ENCODE results near the gene ZFYVE21. TPM values are rescaled to one million over a fixed set of nuclear protein-coding genes. Genes with fewer than 3 reads are reported as not detected.

The ZFYVE21 gene
- total RNA-seq, 1 experiment from 2014 or later = 59.7 TPM

GRCh38 chr14:103702497-103703432 is 12.8 kb upstream of the ZFYVE21 start:
- ATAC-seq (no peak), DNase-seq (ENCODE audit: low spot score) (no peak)
- Mint-ChIP-seq H3K27me3 (ENCODE audit: low read depth) (no peaks in the 10 kb centered on the region; the same call in 1 of the 2 replicates), H3K4me3 (no peak overlapping the region), H3K36me3 (peaks cover 23% of the 10 kb centered on the region), H3K4me1 (peaks cover 3% of the 10 kb centered on the region), H3K9me3 (no peaks in the 10 kb centered on the region), H3K27ac (peak overlapping the region; percentile 41; the same call in 1 of the 2 replicates)
- no peak for TF ChIP-seq TCF7 (CRISPR knock-in tag; IDR thresholded peaks at IDR 0.05; ENCODE audit: low read depth)
- TF ChIP-seq ETV6 (CRISPR knock-in tag; IDR thresholded peaks at IDR 0.05) = no peak
- no peak for TF ChIP-seq SOX15 (CRISPR knock-in tag; IDR thresholded peaks at IDR 0.05)
- TF ChIP-seq SP1 (CRISPR knock-in tag; conservative IDR thresholded peaks at IDR 0.05) = no peak
- no peak; the same call in 1 of the 2 replicates for TF ChIP-seq ESRRA (CRISPR knock-in tag; IDR thresholded peaks at IDR 0.05; ENCODE audit: borderline replicate concordance)
- TF ChIP-seq ZNF423 (CRISPR knock-in tag; IDR thresholded peaks at IDR 0.05) = no peak
- TF ChIP-seq MXD4 (CRISPR knock-in tag; IDR thresholded peaks at IDR 0.05; ENCODE audit: borderline replicate concordance) = no peak
- TF ChIP-seq ATF1 (CRISPR knock-in tag; IDR thresholded peaks at IDR 0.05) = no peak
- TF ChIP-seq, protein P1, sequence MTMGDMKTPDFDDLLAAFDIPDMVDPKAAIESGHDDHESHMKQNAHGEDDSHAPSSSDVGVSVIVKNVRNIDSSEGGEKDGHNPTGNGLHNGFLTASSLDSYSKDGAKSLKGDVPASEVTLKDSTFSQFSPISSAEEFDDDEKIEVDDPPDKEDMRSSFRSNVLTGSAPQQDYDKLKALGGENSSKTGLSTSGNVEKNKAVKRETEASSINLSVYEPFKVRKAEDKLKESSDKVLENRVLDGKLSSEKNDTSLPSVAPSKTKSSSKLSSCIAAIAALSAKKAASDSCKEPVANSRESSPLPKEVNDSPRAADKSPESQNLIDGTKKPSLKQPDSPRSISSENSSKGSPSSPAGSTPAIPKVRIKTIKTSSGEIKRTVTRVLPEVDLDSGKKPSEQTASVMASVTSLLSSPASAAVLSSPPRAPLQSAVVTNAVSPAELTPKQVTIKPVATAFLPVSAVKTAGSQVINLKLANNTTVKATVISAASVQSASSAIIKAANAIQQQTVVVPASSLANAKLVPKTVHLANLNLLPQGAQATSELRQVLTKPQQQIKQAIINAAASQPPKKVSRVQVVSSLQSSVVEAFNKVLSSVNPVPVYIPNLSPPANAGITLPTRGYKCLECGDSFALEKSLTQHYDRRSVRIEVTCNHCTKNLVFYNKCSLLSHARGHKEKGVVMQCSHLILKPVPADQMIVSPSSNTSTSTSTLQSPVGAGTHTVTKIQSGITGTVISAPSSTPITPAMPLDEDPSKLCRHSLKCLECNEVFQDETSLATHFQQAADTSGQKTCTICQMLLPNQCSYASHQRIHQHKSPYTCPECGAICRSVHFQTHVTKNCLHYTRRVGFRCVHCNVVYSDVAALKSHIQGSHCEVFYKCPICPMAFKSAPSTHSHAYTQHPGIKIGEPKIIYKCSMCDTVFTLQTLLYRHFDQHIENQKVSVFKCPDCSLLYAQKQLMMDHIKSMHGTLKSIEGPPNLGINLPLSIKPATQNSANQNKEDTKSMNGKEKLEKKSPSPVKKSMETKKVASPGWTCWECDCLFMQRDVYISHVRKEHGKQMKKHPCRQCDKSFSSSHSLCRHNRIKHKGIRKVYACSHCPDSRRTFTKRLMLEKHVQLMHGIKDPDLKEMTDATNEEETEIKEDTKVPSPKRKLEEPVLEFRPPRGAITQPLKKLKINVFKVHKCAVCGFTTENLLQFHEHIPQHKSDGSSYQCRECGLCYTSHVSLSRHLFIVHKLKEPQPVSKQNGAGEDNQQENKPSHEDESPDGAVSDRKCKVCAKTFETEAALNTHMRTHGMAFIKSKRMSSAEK (CRISPR knock-in tag; IDR thresholded peaks at IDR 0.05; ENCODE audit: borderline replicate concordance) = no peak
- no peak for TF ChIP-seq ZBTB21 (CRISPR knock-in tag; IDR thresholded peaks at IDR 0.05; ENCODE audit: borderline replicate concordance)
- no peak for TF ChIP-seq GRHL2 (CRISPR knock-in tag; IDR thresholded peaks at IDR 0.05; ENCODE audit: insufficient replicate concordance, severe bottlenecking)
- TF ChIP-seq, protein P2, sequence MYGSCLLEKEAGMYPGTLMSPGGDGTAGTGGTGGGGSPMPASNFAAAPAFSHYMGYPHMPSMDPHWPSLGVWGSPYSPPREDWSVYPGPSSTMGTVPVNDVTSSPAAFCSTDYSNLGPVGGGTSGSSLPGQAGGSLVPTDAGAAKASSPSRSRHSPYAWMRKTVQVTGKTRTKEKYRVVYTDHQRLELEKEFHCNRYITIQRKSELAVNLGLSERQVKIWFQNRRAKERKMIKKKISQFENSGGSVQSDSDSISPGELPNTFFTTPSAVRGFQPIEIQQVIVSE (CRISPR knock-in tag; IDR thresholded peaks at IDR 0.05; ENCODE audit: borderline replicate concordance) = no peak
- no peak for TF ChIP-seq NR1H2 (CRISPR knock-in tag; IDR thresholded peaks at IDR 0.05)
- ChIA-PET POLR2A (no interaction called here), CTCF (interaction anchor here (0.6 to 1.8 kb wide), 2 partner anchors 8 to 1005 kb away, joined by 3 to 4 read pairs; no protein-coding TSS in a partner anchor)

DNA sequence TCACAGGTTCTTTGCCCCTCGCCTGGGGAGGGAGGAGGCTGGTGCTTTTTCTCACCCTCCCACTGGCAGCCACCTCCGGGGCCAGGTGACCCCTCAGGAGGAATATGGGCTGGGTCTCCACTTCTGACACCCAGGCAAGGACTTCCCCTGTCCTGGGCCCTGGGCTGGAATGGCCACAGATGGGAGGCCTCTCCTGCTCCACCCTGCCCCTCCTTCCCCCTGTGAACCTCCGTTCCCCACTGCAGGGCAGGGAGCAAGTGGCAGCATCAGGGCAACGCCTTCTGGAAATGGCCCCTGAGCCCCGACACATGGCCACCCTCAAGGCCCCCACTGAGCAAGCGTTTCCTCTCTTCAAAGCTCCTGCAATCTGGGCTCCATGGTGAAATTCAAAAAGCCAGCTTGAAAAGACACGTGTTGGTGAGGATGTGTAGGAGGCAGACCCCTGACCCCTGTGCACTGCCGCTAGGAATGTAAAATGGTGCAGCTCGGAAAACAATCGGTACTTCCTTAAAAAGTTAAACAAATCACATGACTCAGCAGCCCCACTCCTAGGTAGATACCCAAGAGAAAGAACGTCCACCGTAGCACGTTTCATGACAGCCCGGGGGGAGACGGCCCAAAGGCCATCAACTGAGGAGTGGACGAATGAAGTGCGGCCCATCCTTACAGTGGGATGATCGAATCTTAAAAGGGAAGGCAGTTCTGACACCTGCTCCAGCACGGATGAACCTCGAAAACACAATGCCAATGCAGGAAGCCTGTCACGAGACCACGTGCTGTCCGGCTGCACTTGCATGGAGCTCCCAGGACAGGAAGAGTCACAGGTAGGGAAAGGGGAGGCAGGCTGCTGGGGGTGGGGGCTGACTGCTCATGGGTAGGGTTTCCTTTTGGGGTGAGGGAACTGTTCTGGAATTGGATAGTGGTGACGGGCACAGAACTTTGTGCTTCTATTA is 11.9 kb upstream of the ZFYVE21 start:
- Mint-ChIP-seq H3K27ac (peak overlapping the region; percentile 82; the same call in 1 of the 2 replicates), H3K27me3 (ENCODE audit: low read depth) (no peaks in the 10 kb centered on the region; the same call in 1 of the 2 replicates), H3K4me3 (no peak overlapping the region), H3K9me3 (no peaks in the 10 kb centered on the region), H3K36me3 (peaks cover 31% of the 10 kb centered on the region), H3K4me1 (peaks cover 3% of the 10 kb centered on the region)
- no peak for DNase-seq (ENCODE audit: low spot score)
- ChIA-PET CTCF (interaction anchor here (0.6 to 1.8 kb wide), 2 partner anchors 9 to 1004 kb away, joined by 3 to 4 read pairs; no protein-coding TSS in a partner anchor), POLR2A (no interaction called here)
- ATAC-seq = no peak
- TF ChIP-seq, protein P3, sequence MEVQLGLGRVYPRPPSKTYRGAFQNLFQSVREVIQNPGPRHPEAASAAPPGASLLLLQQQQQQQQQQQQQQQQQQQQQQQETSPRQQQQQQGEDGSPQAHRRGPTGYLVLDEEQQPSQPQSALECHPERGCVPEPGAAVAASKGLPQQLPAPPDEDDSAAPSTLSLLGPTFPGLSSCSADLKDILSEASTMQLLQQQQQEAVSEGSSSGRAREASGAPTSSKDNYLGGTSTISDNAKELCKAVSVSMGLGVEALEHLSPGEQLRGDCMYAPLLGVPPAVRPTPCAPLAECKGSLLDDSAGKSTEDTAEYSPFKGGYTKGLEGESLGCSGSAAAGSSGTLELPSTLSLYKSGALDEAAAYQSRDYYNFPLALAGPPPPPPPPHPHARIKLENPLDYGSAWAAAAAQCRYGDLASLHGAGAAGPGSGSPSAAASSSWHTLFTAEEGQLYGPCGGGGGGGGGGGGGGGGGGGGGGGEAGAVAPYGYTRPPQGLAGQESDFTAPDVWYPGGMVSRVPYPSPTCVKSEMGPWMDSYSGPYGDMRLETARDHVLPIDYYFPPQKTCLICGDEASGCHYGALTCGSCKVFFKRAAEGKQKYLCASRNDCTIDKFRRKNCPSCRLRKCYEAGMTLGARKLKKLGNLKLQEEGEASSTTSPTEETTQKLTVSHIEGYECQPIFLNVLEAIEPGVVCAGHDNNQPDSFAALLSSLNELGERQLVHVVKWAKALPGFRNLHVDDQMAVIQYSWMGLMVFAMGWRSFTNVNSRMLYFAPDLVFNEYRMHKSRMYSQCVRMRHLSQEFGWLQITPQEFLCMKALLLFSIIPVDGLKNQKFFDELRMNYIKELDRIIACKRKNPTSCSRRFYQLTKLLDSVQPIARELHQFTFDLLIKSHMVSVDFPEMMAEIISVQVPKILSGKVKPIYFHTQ (CRISPR knock-in tag; IDR thresholded peaks at IDR 0.05) = no peak
- no peak for TF ChIP-seq ZNF396 (CRISPR knock-in tag; IDR thresholded peaks at IDR 0.05; ENCODE audit: borderline replicate concordance)
- TF ChIP-seq, protein P4, sequence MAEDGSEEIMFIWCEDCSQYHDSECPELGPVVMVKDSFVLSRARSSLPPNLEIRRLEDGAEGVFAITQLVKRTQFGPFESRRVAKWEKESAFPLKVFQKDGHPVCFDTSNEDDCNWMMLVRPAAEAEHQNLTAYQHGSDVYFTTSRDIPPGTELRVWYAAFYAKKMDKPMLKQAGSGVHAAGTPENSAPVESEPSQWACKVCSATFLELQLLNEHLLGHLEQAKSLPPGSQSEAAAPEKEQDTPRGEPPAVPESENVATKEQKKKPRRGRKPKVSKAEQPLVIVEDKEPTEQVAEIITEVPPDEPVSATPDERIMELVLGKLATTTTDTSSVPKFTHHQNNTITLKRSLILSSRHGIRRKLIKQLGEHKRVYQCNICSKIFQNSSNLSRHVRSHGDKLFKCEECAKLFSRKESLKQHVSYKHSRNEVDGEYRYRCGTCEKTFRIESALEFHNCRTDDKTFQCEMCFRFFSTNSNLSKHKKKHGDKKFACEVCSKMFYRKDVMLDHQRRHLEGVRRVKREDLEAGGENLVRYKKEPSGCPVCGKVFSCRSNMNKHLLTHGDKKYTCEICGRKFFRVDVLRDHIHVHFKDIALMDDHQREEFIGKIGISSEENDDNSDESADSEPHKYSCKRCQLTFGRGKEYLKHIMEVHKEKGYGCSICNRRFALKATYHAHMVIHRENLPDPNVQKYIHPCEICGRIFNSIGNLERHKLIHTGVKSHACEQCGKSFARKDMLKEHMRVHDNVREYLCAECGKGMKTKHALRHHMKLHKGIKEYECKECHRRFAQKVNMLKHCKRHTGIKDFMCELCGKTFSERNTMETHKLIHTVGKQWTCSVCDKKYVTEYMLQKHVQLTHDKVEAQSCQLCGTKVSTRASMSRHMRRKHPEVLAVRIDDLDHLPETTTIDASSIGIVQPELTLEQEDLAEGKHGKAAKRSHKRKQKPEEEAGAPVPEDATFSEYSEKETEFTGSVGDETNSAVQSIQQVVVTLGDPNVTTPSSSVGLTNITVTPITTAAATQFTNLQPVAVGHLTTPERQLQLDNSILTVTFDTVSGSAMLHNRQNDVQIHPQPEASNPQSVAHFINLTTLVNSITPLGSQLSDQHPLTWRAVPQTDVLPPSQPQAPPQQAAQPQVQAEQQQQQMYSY (CRISPR knock-in tag; IDR thresholded peaks at IDR 0.05) = no peak
- no peak for TF ChIP-seq ZNF425 (CRISPR knock-in tag; conservative IDR thresholded peaks at IDR 0.05)
